Loucy (cell line): ENCODE measurements around the gene LAMTOR1.

Experiments used
- CTCF ChIP-seq: fragments of 200-600 bp; sonication (generic); conservative IDR thresholded peaks from 2 replicates; pipeline ENCODE4 v1.5.1; 2014; ENCODE audit warnings: mild to moderate bottlenecking, antibody characterized with exemption, low read length
- EZH2phosphoT487 ChIP-seq: fragments of 200-600 bp; IDR thresholded peaks from 2 replicates; pipeline ENCODE4 v1.6.1; 2018; ENCODE audit warnings: antibody characterized with exemption, mild to moderate bottlenecking, moderate library complexity, borderline replicate concordance

DNA sequence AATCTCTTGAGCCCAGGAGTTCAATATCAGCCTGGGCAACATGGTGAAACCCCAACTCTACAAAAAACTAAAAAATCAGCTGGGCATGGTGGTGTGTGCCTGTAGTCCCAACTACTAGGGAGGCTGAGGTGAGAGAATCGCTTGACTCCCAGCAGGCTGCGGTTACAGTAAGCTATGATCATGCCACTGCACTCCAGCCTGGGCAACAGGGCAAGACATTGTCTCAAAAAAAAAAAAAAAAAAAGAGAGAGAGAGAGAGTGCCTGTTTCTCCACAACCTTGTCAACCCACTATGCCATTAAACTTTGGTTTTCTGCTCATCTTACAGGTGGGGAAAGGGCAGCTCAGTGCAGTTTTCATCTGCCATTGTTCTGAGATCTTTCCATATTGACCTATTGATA, 37.6 kb upstream of the LAMTOR1 start:
- TF ChIP-seq EZH2phosphoT487 (no peak), CTCF (no peak)
